NCI-H2196 (cell line): ENCODE measurements around the gene LRP1-AS.

Experiments used
- DNase-seq: peaks from one replicate; lab custom pipeline; 2025; ENCODE audit not compliant: unreplicated experiment; lab: John Stamatoyannopoulos, UW

The LRP1-AS gene

GRCh38 chr12:57099766-57100165 is 47.7 kb downstream of the LRP1-AS start:
- DNase-seq: no peak

GRCh38 chr12:57099047-57099714 is 48.2 kb downstream of the LRP1-AS start:
- no peak for DNase-seq

GRCh38 chr12:57098546-57098945 is 48.9 kb downstream of the LRP1-AS start:
- no peak for DNase-seq

- no peak for DNase-seq
These were observed 49.9 kb downstream of the LRP1-AS start for GRCh38 chr12:57097554-57097835.

GRCh38 chr12:57096748-57097553 is 50.5 kb downstream of the LRP1-AS start:
- DNase-seq: no peak

- peak; percentile 63 for DNase-seq
These were observed 51.3 kb downstream of the LRP1-AS start for GRCh38 chr12:57096099-57096572.

- no peak for DNase-seq
These were observed 52.0 kb downstream of the LRP1-AS start for GRCh38 chr12:57095440-57095839.
